Superior temporal gyrus (tissue), 1 donor: ENCODE data around the gene UBAP2L.
"Not testable (repeated sequence)": the region's sequence is repeated elsewhere in the genome, so short reads cannot be mapped to it uniquely, and the experiment has no call there.

ENCODE experiments used
- DNase-seq: peaks from one replicate; pipeline ENCODE4 v3.0.0-alpha.2; 2016; ENCODE audit errors: extremely low spot score

The UBAP2L gene

DNA sequence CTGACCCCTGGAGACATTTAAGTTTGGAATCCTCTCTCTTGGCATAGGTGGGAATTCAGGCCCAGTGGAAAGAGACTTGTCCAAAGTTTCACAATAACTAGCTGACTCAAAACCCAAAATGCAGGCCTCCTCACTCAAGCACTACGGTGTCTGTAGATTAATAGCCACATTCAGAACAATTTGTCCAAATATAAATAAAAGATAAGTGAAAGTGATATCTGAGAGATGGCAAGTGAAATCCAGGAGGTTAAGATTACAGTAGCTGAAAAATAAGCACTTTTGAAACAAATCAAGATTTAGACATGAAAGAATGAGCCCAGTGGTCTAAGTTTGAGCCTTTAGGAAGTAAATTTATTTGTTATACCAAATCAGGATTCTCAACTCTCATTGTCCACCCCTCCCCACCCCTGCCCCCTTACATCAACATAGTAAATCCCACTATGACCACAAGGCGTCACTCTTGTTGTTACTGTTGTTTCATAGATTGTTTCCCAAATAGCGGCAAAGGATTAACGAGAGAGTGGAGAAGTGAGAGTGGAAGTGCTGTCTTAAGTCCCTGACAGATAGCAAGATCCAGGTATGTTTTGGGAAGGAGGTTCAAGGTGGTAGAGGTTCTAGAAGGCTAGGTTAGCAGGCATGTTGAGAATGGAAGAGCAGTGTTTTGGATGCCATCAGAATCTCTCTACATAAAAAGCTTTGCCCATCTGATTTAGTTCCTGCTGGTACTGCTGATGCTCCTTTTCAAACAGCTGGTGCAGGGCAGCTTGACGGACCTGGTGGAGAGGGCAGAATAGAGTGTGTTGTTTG, 21.8 kb upstream of the UBAP2L start:
- peak; percentile 79 for DNase-seq

DNA sequence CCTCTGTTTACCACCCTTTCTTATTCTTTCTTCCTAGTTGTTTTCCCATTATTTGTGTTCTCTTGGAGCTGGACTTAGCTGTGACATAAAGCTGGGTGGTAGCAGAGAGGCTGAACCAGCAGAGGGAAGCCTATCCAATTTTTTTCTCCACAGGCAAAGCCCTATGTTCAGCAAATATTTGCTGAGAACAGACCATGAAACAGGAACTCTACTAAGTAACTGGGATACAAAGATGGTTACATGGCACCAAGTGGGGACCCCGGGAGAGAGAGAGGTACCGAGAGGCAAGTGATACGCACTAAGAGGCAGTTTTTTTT, 21.2 kb upstream of the UBAP2L start:
- peak; percentile 9 for DNase-seq

DNA sequence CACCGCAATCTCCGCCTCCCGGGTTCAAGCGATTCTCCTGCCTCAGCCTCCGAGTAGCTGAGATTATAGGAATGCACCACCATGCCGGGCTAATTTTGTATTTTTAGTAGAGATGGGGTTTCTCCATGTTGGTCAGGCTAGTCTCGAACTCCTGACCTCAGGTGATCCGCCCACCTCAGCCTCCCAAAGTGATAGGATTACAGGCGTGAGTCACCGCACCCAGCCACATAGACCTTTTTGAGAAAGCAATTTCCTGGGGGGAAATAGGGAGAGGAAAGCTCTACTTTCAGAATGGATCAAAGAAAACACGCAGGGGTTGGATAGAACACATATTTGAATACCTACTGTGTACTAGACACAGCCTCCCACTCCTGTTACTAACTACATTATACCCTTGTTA, 15.0 kb upstream of the UBAP2L start:
- not testable (repeated sequence) for DNase-seq

DNA sequence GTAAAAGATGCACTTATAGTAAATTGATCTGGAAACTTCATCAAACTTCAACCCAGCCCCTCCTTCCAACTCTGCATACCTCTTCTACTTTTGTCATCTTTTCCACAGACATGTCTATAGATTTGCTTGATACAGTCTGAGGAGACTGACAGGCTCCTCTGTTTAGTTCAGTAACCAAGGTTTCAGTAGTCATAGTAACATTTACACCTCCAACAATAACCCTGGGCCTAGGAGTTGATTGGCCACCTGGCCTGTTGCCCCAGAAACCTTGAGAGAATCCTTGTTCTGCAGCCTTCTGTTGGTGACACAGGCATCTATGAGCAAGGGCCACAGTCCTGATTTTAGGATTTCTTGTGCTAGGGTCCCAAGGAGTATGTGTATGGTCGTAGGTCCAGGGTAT, 14.6 kb upstream of the UBAP2L start, which contains the start of gene CFAP141:
Gene CFAP141 (minus strand): TSS at position 138 of the 400 bp plus-strand sequence. CDS start 26 bp downstream, at position 112.
- DNase-seq = no peak

DNA sequence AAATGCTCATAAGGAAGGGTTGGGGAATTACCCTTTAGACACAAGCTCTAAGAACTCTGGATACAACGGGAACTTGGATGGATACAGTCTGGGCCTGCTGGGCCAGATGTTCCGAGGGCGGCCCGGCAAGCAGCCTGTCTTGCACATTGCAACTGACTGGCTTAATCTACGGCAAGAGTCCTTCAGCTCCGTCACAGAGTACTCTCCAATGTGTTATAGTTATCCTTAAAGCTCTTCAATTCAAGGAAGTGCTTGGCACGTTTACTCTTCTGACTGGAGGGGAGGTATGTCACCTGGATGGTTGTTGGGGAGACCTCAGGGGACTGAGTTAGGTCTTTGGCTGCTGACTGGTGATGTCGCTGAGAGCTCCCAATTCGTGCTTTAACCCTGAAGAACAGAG, 13.5 kb upstream of the UBAP2L start:
- no peak for DNase-seq

DNA sequence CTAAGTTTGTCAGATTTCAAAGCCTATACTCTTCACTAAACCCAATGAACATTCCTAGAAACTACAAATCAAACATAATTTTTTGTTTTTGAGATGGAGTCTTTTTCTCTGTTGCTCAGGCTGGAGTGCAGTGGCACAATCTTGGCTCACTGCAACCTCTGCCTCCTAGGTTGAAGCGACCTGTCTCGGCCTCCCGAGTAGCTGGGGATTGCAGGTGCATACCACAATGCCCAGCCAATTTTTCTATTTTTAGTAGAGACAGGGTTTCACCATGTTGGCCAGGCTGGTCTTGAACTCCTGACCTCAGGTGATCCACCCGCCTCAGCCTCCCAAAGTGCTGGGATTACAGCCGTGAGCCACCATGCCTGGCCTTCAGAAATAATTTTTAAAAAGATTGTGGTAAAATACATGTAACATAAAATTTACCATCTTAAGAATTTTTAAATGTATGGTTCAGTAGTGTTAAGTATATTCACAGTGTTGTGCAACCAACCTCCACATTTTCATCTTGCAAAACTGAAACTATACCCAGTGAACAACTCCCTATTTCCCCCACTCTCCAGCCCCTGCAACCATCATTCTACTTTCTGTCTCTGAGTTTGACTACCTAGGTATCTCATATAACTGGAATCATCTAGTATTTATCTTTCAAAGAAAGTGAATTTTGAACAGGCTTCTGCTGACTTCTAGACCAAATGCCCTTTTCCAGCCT, 11.9 kb upstream of the UBAP2L start:
- DNase-seq = no peak

DNA sequence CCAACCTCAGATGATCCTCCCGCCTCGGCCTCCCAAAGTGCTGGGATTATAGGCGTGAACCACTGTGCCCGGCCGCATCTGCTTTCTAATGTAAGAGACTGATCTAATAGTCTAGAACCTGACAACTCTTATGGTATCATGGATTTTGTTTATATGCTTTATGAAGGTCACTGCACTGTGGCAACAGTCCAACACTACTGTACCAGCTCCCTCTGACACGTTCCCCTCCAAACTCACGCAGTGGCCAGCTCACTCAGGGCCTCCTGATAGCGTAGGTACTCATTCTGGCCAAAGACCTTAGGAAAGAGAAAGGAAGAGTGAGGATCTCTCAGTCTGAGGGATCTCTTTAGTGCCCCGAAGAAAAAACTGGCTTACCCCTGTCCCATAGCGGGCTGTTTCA, 8.7 kb upstream of the UBAP2L start:
- DNase-seq = no peak

DNA sequence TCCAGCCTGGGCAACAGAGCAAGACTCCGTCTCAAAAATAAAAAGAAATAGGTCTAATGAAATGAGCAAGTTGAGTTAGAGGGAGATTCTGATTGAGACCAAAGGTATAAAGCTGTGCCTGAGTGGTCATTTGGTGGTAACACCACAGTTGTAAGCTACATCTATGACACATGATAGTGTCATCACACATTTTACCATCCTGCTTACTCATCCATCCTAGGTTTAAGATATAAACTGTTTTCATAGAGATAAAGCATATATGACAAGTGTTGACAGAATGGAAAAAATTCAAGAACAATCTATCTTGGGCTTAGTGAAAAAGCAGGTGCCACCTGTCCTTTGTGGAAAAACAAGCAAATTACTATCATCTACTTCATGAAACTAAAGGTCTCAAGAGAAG, 7.5 kb upstream of the UBAP2L start:
- DNase-seq = no peak

DNA sequence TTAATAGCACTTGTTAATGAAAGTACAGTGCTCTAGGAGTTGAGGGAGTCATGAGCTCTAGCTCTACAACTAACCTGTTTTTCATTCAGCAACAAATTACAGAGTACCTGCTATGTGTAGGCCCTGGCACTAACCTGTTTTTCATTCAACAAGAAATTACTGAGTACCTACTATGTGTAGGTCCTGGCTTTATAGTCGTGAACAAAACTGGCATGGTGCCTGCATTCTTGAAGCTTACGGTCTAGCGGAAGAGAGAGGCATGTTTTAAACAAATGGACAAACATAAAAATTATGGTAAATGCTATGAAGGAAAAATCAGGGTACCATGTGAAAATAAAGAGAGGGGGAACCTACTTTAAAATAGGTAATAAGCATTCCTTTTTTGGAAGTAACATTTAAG, 2.2 kb upstream of the UBAP2L start:
- no peak for DNase-seq

DNA sequence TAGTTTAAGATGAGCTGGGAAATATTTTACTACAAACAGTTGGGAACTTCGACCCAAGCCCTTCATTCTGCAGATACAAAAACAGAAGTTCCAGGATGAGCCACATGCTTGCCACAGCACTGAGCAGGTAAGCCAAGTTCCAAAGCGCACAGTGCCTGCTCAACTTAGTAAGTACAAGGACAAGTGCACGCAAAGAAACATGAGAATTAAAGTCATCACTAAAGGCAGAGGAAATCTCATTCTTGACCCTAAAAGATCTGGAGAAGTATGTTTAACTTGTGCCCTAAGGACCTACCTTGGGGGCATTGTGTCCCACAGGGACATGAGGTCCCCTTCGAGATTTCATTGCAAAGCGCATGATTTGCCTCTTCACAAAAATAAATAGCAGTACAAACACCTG, 1.2 kb upstream of the UBAP2L start:
- DNase-seq = no peak

DNA sequence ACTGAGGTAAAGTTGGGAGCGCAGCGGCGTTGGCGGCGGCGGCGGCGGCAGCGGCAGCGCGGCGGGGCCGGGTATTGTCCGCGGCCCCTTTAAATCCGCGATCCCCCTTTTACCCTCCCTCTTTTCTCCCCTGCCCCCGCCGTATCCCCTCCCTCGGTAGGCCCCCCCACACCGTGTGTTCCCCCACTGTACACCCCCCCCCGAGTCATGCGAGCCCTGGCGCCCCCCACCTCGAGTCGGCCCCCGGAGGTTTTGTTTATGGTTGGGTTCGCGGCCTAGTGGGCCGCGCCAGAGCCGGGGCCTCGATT, 169 bp downstream of the UBAP2L start:
- no peak for DNase-seq

DNA sequence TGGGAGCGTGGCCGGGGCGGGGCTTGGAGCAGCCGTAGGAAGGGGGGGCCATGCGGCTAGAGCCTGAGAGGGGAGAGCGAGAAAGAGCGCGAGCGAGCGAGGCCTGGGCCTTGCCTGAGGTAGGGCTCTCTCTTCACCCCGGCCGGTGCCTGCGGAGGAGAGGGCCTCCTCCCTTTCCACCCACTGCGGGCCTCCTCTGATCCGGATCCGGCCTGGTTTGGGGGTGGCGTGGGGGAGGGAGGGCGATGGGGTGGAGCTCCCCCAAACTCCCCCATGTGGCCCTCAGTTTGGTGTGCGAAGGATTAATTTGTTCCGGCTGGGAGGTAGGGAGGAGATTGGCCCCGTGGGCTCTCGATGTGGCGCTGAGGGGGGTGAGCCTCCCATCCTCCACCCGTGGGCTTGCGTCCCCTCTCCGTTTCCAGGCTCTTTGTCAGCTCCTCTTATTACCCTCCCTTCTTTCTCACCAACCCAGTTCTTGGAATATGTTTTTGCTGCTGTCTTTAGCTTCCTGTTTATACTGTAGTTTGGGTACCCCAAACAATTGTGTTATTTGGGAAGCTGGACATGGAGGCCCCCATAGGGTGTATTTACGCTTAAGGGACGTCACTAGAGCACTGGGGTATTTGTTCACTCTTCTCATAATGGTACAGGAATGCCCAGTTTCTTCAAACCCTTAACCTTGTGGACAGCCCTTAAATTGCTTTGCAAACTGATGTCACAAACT, 685 bp downstream of the UBAP2L start:
- peak; percentile 40 for DNase-seq

DNA sequence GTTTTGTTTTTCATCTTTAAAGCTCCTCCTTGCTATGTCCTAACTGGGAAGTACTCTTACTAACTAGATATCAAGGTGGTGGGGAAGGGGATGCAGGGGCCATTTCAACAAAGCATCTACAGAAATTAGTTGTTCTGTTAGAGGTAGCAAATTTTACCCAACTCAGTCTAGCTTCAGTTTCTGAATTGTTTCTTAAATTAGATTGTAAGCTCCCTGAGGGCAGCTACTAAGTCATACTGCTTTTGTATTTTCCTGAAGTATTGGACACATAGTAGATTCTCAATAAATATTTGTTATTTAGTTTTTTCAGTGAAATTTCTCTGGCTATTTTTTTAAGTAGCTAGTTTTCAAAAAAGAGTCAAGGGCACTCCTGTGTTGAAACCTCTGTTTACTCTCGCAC, 1.8 kb downstream of the UBAP2L start:
- DNase-seq = no peak

DNA sequence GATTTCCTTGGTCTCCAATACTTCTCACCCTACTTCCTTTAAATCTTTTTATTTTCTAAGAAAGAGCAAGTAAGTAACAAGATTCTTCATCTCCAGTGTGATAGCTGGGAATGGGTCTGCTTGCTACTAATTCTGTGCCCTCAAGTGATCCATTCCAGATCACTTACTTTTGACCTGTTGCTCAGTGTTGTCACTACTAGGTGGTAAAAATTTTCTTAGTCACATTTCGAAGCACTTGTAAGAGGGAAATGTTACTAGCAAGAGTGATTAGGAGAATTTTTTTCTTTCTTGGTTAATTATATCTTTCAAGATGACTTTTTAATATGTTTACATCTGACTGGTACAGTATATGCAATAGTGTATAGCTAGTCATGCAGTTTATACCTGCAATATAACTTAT, 2.2 kb downstream of the UBAP2L start:
- no peak for DNase-seq

DNA sequence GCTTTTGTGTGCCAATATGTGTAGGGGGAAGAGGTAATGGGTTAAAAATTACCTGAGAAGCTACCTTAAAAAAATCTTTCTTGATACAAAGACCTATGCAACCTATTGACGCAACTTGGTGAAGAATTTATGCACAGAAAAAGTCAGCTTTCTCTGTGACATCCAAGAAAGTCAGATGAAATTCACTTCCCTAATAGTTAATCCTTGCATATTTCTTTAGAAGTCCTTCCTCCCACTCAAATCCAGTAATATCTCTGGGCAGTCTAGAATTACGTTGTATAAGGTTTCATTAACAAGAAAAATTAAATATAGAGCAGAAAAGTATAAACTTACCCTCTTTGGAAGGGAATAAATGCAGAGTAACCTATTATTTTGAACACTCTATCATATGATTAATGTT, 2.9 kb downstream of the UBAP2L start:
- no peak for DNase-seq

DNA sequence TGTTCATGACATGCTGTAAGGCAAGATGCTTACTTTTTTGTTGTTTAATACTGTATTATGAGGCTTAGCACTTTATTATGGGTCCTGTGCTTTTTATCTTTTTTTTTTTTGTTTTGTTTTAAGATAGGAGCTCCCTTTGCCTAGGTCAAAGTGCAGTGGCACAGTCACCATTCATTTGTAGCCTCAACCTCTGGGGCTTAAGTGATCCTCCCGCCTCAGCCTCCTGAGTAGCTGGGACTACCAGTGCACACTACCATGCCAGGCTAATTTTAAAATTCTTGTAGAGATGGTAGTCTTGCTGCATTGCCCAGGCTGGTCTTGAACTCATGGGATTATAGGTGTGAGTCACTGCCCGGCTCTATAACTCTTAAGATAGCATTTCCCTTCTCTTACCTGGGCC, 4.6 kb downstream of the UBAP2L start:
- DNase-seq = no peak

DNA sequence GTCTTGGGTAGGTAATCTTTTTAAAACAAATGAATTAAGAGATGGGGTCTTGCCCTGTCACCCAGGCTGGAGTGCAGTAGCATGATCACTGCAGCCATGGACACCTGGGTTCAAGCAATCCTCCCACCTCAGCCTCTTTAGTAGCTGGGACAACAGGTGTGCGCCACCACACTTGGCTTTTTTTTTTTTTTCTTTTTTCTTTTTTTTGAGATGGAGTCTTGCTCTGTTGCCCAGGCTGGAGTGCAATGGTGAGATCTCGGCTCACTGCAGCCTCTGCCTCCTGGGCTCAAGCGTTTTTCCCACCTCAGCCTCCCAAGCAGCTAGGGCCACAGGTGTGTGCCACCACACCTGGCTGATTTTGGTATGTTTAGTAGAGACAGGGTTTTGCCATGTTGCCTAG, 10.4 kb downstream of the UBAP2L start:
- DNase-seq = not testable (repeated sequence)

DNA sequence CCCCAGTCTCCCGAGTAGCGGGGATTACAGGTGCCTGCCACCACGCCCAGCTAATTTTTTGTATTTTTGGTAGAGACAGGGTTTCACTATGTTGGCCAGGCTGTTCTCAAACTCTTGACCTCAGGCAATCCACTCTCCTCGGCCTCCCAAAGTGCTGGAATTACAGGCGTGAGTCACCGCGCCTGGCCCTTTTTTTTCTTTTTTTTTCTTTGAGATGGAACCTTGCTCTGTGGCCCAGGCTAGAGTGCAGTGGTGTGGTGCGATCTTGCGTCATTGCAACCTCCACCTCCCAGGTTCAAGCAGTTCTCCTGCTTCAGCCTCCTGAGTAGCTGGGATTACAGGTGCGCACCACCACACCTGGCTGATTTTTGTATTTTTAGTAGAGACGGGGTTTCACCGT, 12.4 kb downstream of the UBAP2L start:
- DNase-seq = not testable (repeated sequence)

DNA sequence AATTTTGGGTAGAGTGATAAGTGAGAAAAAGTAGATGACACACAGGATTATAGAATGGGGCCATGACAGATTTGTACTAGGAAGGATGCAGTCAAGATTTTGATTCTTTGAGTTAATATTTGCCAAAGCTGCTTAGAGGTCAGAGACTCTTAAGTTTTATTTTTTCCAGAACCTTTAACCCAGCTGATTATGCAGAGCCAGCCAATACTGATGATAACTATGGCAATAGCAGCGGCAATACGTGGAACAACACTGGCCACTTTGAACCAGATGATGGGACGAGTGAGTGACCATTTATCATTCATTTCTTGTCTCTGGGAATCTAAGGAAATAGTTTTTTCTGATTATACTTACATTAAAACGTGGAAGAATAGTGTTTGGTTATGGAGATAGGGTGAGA, 16.1 kb downstream of the UBAP2L start:
- no peak for DNase-seq

DNA sequence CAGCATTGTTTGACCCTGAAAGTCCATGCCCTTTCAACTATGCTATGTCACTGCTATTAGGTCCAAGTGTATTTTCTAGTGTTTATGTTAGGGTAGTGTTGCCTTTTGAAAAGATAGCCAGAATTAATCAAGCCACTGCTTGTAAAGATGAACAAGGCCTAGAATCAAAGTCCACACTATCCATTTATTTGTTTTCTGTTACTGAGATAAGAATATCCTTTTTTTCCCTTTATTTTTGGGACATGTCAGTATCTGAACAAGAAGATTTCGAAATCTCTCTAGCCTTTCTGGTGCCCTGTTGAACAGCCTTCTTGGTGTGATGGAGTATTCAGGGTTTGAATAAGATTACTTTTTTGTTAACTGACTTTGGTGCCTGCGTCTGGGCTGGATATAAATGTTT, 16.7 kb downstream of the UBAP2L start:
- no peak for DNase-seq

DNA sequence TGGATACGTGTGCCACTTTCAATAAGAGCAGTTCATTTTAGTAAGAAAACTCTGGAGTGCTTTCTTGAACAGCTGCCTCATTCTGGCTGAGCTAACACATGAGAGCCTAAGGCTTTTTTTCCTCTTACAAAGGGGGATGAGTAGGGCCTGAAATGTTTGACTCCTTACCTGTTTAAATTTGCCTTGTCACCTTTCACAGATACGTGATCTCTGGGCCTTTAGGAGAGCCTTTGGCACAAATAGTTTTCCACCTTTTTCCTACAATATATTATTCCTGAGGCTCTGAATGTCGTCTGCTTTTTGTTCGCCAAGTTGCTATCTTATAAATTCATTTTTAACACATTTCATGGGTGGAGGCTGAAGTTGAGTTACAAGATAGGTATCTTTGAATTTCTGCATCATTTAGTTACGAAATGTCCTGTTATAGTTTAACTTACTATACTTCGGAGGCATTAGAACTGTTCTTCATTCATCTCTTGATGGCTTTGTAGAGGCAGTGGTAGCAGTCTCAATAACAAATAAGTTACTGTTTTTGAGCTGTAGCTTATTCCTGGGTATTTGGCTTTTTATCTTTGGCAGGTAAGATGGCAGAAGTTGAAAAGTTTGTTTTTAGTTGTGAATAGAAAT, 17.2 kb downstream of the UBAP2L start:
- DNase-seq = no peak

DNA sequence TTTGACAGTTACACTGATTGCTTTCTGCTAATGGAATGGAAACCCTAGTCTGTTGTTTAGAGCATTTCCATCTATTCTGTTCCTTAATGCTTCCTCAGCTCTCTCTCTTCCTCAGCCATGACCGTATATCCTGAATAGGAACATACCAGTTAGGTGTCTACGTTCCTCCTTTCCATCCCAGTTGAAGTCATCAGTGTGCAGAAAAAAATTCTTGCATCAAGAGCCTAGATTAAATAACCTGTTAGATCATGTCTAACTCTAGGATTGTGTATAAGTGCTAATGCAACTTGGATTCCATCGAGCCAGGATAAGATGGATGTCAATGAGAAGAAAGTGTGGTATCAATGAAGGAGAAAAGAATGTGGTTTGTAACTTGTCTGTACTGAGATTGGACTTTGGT, 18.7 kb downstream of the UBAP2L start:
- DNase-seq = no peak
